K562 (cell line): ENCODE data around the gene ERICH6. TPM values are rescaled to one million over a fixed set of nuclear protein-coding genes. Genes with fewer than 3 reads are reported as not detected.

Experiments
- ATAC-seq: fragments of 200-7000 bp; cut with Tn5 transposase; 3 replicates; pipeline ENCODE4 v1.9.1; 2020; ENCODE audit warnings: moderate library complexity
- BruUV-seq: library from RNA; stranded (reverse); fragments of 400-500 nt; replicated peaks from 2 replicates; lab custom pipeline; 2021; lab: Mats Ljungman, UMichigan
- CTCF ChIA-PET: fragments of 300-600 bp; formaldehyde crosslinking; extraction: SDS; loops from one replicate; lab custom pipeline; 2021; ENCODE audit warnings: low intra/inter-chr PET ratio; lab: Yijun Ruan, JAX
- POLR2A ChIA-PET: fragments of 300-600, 350-650 bp; sonication (Branson Sonifier 250); formaldehyde crosslinking; extraction: SDS; loops from one replicate; lab custom pipeline; 2021; ENCODE audit warnings: antibody characterized with exemption, inconsistent platforms; lab: Yijun Ruan, JAX
- DNase-seq, 4 experiments: peaks; one replicate each; pipeline versions ENCODE4 v3.0.0 to v3.0.0-alpha.2; 2011 to 2018; ENCODE audit warnings: low spot score in 3 of 4, mixed read lengths in 3 of 4; ENCODE audit errors: extremely low read depth in 1 of 4
- FAIRE-seq: peaks from 2 replicates; lab custom pipeline; 2011; peaks lifted over from hg19 to GRCh38; lab: Jason Lieb, UNC
- H2AFZ ChIP-seq: 2 replicates; pipeline ENCODE4 v1.6.0; 2011; ENCODE audit warnings: low read depth, low read length, control low read depth, inconsistent platforms
- H3K27ac ChIP-seq: fragments of 200-600 bp; 3 replicates; pipeline ENCODE4 v1.8.0; 2011; ENCODE audit warnings: low read depth, mild to moderate bottlenecking, control low read depth, inconsistent platforms, low read length, moderate library complexity, mixed read lengths; ENCODE audit errors: extremely low read depth
- H3K27me3 ChIP-seq, 2 experiments: fragments of 300-600 bp in 1 of 2; 2 replicates in 1 of 2; 3 replicates in 1 of 2; pipeline versions ENCODE4 v1.6.0 to v1.8.0; 2011; ENCODE audit warnings: inconsistent platforms in 2 of 2, low read length in 2 of 2, mild to moderate bottlenecking in 1 of 2, mixed read lengths in 1 of 2, moderate library complexity in 1 of 2; ENCODE audit not compliant: control insufficient read depth in 2 of 2, insufficient read depth in 2 of 2
- H3K36me3 ChIP-seq: fragments of 300-600 bp; 3 replicates; pipeline ENCODE4 v1.8.0; 2011; ENCODE audit warnings: mild to moderate bottlenecking, low read length, inconsistent platforms; ENCODE audit not compliant: control insufficient read depth, insufficient read depth
- H3K4me1 ChIP-seq, 2 experiments: fragments of 200-600 bp in 1 of 2; replicated peaks in 1 of 2; 2 replicates in 1 of 2; 3 replicates in 1 of 2; pipeline versions ENCODE4 v1.5.1 to v1.8.0; 2011; ENCODE audit warnings: inconsistent platforms in 2 of 2, low read length in 2 of 2, mild to moderate bottlenecking in 1 of 2, mixed read lengths in 1 of 2, moderate library complexity in 1 of 2; ENCODE audit not compliant: control insufficient read depth in 2 of 2, insufficient read depth in 2 of 2
- H3K4me2 ChIP-seq: 2 replicates; pipeline ENCODE4 v1.6.1; 2011; ENCODE audit warnings: low read length, control low read depth, inconsistent platforms, mixed read lengths; ENCODE audit not compliant: insufficient read depth
- H3K4me3 ChIP-seq: fragments of 200-600 bp; sonication (generic), shearing (Covaris generic); 2 replicates; pipeline ENCODE4 v1.5.1; 2016; ENCODE audit warnings: control low read depth, inconsistent platforms
- H3K79me2 ChIP-seq: fragments of 200-600 bp; 3 replicates; pipeline ENCODE4 v1.8.0; 2011; ENCODE audit warnings: low read length, inconsistent platforms; ENCODE audit not compliant: control insufficient read depth, insufficient read depth
- H3K9ac ChIP-seq, 2 experiments: 2 replicates each; pipeline versions ENCODE4 v1.6.0 to v1.6.1; 2011; ENCODE audit warnings: low read depth in 2 of 2, low read length in 2 of 2, control low read depth in 1 of 2, inconsistent platforms in 1 of 2, mild to moderate bottlenecking in 1 of 2, mixed read lengths in 1 of 2; ENCODE audit not compliant: insufficient read depth in 1 of 2
- H3K9me1 ChIP-seq: one replicate; pipeline ENCODE4 v1.6.0; 2011; ENCODE audit warnings: inconsistent platforms, mild to moderate bottlenecking, low read length, moderate library complexity; ENCODE audit not compliant: control insufficient read depth, insufficient read depth
- H3K9me3 ChIP-seq: replicated peaks from 2 replicates; pipeline ENCODE4 v1.5.1; 2011; ENCODE audit warnings: low read depth, low read length, inconsistent platforms; ENCODE audit not compliant: control insufficient read depth, insufficient read depth
- H4K20me1 ChIP-seq: replicated peaks from 2 replicates; pipeline ENCODE4 v1.6.1; 2011; ENCODE audit warnings: low read length, inconsistent platforms, mixed read lengths; ENCODE audit not compliant: control insufficient read depth, insufficient read depth
- ETS1 ChIP-seq: conservative IDR thresholded peaks from 2 replicates; pipeline ENCODE4 v1.6.1; 2011; ENCODE audit warnings: low read depth, mild to moderate bottlenecking, low read length; ENCODE audit not compliant: control insufficient read depth
- HMBOX1 ChIP-seq: sonication (generic); IDR thresholded peaks from 2 replicates; pipeline ENCODE4 v1.6.1; 2016
- ID3 ChIP-seq, 2 experiments: fragments of 250-450 bp in 1 of 2; fragments of 450-650 bp in 1 of 2; sonication (Bioruptor Pico) in 1 of 2; IDR thresholded peaks; 2 replicates each; pipeline versions ENCODE4 v1.6.1 to v1.8.0; 2016 to 2021; ENCODE audit warnings: mild to moderate bottlenecking in 2 of 2, moderate library complexity in 2 of 2, missing compliant biosample characterization in 1 of 2, missing genetic modification characterization in 1 of 2
- RREB1 ChIP-seq: fragments of 250-450 bp; sonication (Bioruptor Pico); IDR thresholded peaks from 2 replicates; pipeline ENCODE4 v1.4.0; 2020
- SAFB ChIP-seq: fragments of 200-400 bp; formaldehyde crosslinking; IDR thresholded peaks from 2 replicates; pipeline ENCODE4 v1.6.1; 2017; ENCODE audit warnings: low read depth, low read length, borderline replicate concordance
- SIN3B ChIP-seq: fragments of 450-650 bp; IDR thresholded peaks from 2 replicates; pipeline ENCODE4 v1.6.1; 2017; ENCODE audit warnings: low read depth, mild to moderate bottlenecking, moderate library complexity
- ZNF197 ChIP-seq: fragments of 200-800 bp; sonication (Bioruptor generic); IDR thresholded peaks from 2 replicates; pipeline ENCODE4 v1.6.1; 2016; ENCODE audit warnings: low read depth, missing genetic modification characterization, missing compliant biosample characterization
- WGBS: fragments of 100-300 bp; shearing (Covaris generic); methylation state at CpG from one replicate; pipeline ENCODE4 v1.1.6; 2016; ENCODE audit warnings: low coverage, mixed read lengths; ENCODE audit not compliant: insufficient coverage; ENCODE audit errors: missing lambda C conversion rate; 5-methylcytosine and 5-hydroxymethylcytosine counted together
- in situ Hi-C: fragments of 300-500 bp; cut with MboI; formaldehyde crosslinking; loops from 4 replicates; pipeline ENCODE4 v1.15.0; 2018; ENCODE audit warnings: inconsistent platforms, mixed read lengths
- intact Hi-C: fragments of 100-400 bp; cut with micrococcal nuclease; formaldehyde crosslinking; loops from 2 replicates; pipeline ENCODE4 v1.14.2; 2022
- polyA plus RNA-seq, 8 experiments: library from polyadenylated mRNA; depleted of rRNA in 4 of 8; stranded (reverse) in 5 of 8; unstranded in 3 of 8; fragments of >200 nt; fragmentation: Nextera tagmentation in 2 of 8; fragmentation: Illumina TruSeq in 1 of 8; extraction: Ambion mirVana in 2 of 8; extraction: Trizol in 1 of 8; gene quantifications; 2 replicates each; pipeline versions ENCODE4 v1.2.1 to v1.2.3, GENCODE V29; 2011 to 2014; ENCODE audit warnings: inconsistent platforms in 1 of 8, missing spikeins in 1 of 8
- total RNA-seq, 7 experiments: library from RNA; depleted of rRNA in 6 of 7; stranded (reverse); fragments of >200 nt in 6 of 7; fragmentation: Illumina TruSeq in 2 of 7; extraction: Trizol in 2 of 7; gene quantifications; 2 replicates each; pipeline versions ENCODE4 v1.2.1 to v1.2.3, GENCODE V29; 2011 to 2021; ENCODE audit warnings: low replicate concordance in 1 of 7

ERICH6 gene
- total and polyA plus RNA-seq, 9 of the 15 experiments (the other 6 are each of a cell fraction or from before 2014, with no cell fraction given) = not detected

GRCh38 chr3:150739877-150740645, 36.3 kb upstream of the ERICH6 start:
- H3K36me3 ChIP-seq = peaks cover 23% of the 10 kb centered on the region
- 38% methylated on average over 8 of the region's 8 CpGs for WGBS
- FAIRE-seq (peak; percentile 52), ATAC-seq (peak; percentile 31), DNase-seq (peak in 1 of 4 experiments; percentile 49)
- H3K79me2 ChIP-seq = peaks cover 42% of the 10 kb centered on the region
- H4K20me1 ChIP-seq = no peaks in the 10 kb centered on the region; the same call in 1 of the 2 replicates
- intact Hi-C loops (no loop called here), in situ Hi-C loops (no loop called here)
- no peaks in the 10 kb centered on the region for H3K9me3 ChIP-seq
- no peaks in the 10 kb centered on the region for H3K27me3 ChIP-seq
- no TSS peak for BruUV-seq
- H3K4me1 ChIP-seq = peaks cover 19 to 57% of the 10 kb centered on the region in 2 experiments
- H3K9me1 ChIP-seq = no peaks in the 10 kb centered on the region
- no peak overlapping the region for H3K4me3 ChIP-seq
- H3K4me2 ChIP-seq = no peak overlapping the region
- ChIA-PET POLR2A (interaction anchor here (0.9 kb wide), 1 partner anchor 15 kb away, joined by 3 read pairs; no protein-coding TSS in a partner anchor), CTCF (interaction anchor here (0.6 kb wide), 1 partner anchor 213 kb away, joined by 3 read pairs; no protein-coding TSS in a partner anchor)
- H3K27ac ChIP-seq = no peak overlapping the region
- no peak overlapping the region; a peak in 1 of 4 replicates for H3K9ac ChIP-seq
- no peak overlapping the region for H2AFZ ChIP-seq
- TF ChIP-seq ZNF197 (CRISPR knock-in tag) = no peak
- TF ChIP-seq RREB1 (CRISPR knock-in tag) = no peak
- TF ChIP-seq ETS1 = no peak
- TF ChIP-seq SAFB = no peak
- TF ChIP-seq ID3 (CRISPR knock-in tag; IDR thresholded peaks at IDR 0.05) = no peak
- TF ChIP-seq ID3 (tag; IDR thresholded peaks at IDR 0.05) = no peak
- TF ChIP-seq HMBOX1 = peak; percentile 24; the same call in 1 of the 2 replicates
- no peak for TF ChIP-seq SIN3B
